HG03196 (cell line): ENCODE data around the gene HOXB8.

Experiments
- ATAC-seq: cut with Tn5 transposase; IDR thresholded peaks from one replicate; pipeline ENCODE4 v1.9.1; 2021; ENCODE audit not compliant: unreplicated experiment

The HOXB8 gene

DNA sequence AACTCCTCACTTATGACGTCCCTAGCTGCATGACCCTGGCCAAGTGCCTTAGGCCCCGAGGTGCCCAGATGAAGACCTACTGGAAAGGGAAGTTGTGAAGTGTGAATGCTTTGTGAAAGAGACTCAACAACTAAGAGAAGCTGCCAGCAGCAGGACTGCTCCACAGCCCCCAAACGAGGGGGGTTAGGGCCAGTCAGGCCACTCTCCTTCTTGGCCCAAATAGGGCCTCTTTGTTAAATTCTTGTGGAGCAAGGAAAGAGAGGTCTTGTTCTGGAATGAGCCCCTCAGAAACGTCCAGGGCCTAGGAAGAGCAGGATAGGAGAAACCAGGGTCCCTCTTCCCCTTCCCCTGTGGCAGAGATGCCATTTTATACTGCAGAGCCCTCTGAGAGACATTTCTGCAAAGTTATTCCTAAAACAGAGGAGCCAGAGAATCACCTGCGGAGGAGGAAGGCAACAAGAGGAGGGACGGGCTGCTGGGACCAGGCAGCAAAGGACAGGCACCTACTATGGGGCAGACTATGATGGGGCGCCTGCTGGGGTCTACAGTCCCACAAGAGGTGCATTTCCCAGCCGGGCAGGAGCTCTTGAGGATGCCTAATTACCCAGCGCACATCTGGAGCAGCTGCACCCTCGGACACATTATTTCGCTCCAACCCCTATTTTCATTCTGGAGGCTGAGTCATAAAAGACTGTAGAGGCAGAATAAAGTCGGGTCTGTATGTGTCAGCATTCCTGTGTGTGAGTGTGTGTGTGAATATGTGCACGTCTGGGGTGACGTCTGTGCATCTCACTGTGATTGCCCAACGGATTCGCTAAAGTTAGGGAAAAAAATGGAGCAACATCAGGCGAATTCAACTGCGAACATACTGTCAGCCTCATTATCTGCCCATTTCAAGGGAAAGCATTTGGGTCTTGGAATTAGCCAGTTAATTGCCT lies 22.5 kb upstream of the HOXB8 start:
- no peak for ATAC-seq

DNA sequence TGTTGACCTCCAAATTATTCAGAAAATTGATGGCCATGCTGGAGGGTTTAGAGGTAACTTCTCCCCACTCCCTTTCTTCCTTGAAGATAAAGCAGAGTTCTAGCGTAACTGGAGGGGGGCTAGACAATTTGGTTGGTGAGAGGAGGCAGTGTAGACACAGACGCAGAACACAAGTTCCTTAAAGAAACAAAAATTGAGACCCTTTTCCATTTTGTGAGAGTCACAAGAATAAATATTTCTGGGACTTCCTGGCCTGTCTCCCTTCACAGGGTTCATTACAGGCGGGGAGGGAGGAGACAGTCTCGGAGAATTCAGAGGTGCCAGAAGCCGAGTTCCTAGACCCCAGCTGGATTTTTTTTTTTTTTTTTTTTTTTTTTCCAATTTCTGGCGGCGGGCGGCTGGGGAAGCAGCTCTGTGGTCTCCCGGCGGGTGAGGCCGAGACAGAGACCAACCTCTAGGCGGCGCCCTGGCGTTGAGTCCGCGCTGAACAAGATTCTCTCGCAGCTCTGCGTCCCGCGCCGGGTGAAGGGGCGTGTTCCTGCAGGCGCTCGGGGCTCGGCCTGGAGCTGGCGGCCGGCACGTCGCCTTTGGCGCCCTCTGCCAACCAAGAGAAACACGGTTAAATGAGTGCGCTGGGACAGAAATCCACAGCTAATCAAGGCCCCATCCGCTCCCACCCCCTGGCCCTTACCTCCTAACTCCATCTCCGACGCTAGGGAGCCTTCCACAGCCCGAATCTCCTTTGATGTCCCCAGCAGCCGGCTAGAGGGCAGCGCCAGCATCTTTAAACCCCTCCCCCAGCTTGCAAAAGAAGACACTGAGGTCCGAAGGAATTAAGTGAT lies 21.3 kb upstream of the HOXB8 start:
- no peak for ATAC-seq

DNA sequence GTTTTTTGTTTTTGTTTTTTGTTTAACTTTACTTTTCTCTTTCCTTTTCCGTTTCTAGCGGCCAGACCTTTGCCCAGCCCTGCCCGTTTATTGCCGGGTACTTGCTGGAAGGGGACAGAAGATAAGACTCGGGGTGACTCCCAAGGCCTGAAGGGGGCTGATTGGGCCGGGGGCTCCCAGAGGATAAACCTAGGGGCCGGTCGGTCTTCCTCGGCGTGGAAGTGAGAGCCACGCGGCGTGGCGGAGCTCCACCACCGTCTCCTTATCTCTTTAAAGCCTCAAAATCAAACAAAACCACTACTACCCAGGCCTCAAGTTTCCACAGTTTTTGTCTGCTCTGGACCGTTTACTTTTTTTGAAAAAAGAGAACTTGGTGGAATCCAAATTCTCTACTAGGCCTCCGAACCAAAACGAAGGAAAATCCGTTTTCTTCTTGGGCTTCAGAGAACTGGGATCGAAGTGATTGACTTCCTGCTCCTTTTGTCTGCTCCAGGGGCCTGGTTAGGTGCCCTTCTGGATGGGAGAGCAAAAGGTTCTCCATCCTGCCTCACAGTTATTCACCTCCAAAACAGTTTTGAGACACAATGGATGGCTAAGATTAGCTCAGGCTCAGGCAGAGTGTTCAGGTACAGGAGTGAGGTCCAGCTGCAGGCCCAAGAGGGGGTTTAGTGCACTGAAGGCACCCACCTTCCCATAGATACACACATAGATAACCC lies 19.6 kb upstream of the HOXB8 start:
- no peak for ATAC-seq

DNA sequence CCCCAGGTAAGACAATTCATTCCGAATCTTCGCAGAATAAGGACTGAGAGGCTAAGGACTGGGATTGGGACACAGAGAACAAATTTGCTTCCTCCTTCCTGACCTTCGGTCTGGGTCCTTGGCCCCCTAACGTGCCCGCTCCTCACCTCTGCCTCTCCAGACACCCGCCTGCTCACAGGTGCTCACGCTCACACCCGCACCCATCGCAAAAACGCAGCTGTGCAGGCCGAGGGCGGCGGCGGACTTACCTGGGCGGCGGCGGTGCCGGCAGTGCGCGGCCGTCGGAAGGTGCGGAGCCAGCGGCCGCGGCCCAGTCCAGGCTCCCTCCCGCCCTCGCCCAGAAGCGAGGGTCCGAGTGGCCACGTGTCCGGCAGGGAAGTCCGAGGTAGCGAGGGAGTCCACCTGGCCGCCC lies 18.2 kb upstream of the HOXB8 start:
- no peak for ATAC-seq

DNA sequence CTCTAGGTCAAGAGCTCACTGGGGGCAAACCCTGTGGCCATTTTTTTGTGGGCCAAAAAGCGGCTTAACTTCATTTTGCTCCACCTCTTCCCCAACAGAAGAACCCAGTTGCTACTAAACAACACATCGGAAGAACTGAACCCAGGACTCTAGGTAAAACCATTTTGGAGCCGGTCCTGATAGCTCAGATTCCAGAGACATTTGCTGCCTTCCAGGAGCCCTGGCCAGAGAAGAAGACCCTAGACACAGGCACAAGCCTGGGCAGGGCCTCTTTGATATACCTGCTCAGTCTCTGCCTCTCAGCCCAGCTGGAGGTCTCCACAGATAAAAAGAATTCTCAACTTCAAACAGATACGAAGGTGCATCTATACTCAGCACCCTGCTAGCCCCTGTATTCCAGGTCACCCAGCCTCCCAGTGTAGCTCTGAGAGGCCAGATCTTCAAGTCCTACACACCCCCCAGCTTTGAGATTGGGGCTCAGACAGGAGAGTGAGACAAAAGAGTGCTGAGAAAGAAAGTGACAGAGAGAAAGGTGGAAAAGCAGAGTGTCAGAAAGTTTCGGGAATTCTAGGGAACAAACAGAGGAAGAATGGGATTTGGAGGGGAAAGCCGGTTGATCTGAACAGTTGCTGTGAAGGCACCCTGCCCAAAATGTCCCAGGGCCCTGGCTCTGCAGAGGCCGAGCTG lies 17.6 kb upstream of the HOXB8 start:
- ATAC-seq = no peak

DNA sequence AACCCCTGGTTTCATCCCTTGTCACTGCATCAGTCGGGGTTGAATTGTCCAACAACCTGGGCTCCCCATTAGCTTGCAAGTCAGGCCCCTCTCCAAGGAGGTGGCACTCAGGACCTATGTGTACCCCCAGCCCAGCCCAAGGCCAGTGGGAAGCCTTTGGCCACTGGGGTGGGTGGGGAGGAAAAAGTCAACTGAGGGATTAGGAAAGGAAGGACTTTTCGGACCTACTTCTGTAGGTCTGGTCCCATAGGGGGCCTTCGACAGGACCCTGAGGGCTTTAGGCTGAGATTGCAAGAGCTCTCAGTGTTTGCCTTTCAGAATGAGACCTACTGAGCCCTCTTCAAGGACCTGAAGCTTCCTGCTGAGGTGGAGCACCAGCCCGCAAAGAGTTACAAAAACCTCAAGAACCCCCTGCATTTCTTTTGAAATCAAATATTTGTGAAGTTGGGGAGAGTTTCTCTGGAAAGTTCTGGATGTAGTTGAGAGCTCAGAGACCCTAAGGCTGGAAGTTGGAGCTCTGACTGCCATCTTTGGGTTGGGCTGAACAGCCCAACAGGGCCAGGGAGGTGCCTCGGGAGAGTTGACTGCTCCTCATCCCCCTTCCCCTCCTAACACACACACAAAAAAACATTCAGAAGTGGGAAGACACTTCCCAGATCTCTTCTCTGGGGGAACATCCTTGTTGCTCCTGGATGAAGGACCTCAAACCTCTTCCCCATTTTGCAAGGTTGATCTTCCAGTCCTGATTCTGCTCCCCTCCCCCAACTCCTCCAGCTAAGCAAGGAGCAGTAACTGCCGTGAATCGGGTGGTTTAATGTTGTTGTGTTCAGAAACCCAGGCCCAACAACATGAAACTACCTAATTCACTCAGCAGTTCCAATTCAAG lies 16.8 kb upstream of the HOXB8 start:
- ATAC-seq = no peak

DNA sequence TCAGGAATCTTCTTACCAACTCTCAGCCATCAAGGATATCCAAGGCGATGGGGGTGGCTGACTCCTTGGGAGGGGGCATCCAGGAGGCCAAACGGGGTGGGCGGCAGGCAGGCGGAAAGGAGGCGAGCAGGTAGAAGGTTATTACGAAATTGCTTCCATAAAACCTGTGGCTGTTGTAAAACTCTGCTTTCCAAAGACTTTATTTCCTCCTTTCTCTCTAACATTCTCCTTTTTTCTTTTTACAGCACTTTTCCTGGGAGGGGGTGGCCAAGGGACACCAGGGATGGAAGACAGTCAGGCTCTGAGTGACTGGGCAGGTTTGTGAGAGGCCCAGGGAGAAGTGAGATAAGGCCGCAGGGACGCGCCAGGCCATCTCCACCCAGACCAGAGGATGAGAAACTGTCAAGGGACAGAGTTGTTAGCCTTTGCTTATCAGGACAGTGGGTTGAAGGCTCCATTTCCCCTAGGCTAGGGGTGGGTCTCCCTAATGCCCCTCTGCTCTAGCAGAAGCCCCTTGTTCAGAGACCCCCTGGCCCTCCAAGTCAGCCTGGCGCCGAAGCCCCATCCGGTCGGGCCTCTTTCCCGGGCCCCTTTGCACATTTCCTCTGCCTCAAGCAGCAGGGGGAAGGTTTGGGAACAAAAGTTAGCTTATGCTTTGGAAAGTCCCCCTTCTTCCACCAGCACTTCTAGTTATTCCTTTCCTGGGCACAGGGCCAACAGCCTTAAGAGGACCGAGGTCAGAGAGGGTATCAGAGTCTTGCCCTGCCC lies 16.0 kb upstream of the HOXB8 start:
- ATAC-seq = no peak

DNA sequence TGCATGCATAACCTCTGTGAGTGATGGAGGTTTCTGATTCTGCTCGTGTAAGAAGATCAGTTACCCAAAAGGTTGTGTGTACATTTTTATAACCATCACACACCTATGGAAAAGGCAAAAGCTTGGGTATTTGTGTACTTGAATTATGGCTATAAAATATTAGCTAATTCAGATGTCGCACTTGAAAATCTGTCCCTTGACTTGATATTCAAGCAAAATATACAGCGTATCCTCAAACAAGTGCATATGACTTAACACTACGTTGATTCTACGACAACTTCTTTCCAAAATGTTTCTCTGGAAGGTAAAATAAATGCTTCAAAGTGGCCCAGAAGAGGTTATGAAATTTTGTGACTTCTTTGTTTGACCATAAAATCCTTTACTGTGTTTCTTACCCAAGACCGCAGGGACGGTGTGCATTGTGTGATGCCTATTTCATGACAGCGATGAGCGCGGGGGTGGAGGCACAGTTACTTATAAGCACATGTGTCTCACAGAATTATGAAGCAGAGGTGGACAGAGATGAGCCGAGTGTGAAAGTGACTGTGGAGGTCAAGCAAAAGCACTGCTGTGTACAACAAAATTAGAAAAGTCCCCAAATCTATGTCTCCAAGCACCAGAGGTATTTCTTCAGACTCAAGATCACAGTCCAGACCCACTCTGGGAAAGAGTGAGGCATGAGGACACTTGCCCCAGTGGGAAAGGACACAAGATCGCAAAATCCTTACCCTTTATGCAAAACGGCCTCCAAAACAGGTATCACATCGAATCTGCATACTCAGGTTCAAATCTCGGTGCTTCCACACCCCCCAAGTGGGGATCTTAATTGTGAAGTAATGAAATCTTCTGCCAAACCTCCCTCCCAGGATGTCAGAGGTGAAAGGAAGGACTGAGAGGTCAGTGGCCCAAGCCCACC lies 15.2 kb upstream of the HOXB8 start:
- no peak for ATAC-seq

DNA sequence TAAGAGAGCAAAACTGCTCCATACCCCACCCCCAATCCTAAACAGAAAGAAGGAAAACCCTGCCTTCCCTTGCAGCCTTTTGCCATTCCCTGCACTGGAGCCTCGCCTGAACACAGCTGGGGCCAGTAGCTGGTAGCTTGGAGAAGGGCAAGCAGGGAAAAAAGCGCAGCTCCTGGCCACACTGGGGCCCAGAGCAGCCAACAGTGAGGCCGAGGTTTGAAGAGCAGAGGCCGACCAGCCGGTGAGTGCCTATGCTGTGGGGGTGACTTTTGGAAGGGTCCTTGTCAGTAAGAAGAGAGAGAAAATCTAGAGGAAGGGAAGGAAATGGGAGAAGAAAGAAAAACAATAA lies 14.3 kb upstream of the HOXB8 start:
- no peak for ATAC-seq

DNA sequence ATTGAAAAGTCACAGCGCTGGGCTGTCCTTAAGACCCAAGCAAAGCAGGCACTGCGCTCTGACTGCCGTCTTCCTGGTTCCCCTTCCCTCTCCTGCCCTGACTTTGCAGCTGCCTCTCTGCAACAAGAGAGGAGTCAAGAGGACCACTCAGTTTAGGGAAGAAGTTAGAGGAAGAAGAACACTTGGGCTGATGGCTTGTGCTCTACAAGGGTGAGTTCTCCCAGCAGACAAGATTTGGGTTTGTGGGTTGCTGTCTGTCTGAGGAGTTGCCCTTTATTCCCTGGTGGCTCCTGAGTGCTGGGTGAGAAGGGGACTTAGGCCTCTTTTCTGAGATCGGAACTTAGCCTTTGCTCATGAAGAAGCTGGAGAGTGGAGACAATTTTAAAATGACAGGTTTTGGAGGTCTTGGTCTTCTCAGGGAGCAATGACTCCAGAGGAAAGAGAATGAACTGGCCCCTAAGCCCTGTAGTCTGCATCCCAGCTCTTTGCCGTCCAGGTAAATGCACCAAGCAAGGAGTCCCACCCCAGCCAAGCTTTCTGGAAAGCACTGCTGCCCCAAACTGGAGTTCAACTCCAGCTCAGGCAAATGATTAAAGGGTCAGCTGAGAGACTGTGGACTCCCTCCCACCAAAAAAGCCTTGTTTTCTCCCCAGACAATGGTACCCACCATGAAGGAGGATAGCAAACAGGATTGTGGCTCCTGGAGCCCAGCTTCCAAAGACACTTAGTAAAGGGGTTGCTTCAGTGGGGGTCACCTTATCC lies 13.7 kb upstream of the HOXB8 start:
- ATAC-seq = no peak

DNA sequence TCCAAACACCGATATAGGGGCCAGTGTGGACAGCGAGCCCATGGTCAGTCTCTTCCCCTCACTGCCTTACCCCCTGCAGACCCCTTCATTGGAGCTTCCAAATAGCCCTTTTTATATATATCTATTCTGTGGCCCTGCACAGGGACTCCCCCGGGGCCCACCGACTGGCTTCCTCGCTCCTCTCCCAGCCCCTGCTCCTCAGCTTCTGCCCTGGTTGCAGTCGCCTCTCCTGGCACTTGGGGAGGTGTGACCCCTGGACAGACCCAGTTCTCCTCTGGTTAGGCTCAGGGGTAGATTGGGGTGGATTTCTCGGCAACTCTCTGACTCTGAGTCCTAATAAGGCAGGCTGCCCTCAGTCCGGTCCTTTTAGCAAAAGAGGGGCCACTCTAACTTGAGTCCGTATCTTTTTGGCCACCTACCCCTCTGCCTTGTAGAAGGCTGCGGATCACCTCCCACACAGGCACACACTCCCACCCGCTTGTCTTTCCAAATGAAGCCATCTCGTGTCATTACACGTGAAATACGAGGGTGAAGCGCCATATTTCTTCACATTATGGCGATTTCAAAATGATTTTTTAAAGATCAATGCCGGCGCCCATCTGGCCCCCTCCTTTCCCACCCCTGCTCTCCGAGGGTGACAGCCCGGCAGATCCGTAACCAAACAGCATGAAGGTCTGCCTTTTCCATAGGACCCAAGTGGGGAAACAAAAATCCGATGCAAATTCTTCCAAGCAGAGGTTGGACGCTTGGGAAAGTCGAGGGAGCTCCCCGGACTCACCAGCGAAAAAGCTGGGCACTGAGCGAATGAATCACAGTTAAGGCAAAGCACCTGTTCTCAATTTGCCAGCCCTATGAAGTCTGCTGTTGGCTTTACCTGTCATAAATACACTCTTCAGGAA lies 12.8 kb upstream of the HOXB8 start:
- ATAC-seq = no peak

DNA sequence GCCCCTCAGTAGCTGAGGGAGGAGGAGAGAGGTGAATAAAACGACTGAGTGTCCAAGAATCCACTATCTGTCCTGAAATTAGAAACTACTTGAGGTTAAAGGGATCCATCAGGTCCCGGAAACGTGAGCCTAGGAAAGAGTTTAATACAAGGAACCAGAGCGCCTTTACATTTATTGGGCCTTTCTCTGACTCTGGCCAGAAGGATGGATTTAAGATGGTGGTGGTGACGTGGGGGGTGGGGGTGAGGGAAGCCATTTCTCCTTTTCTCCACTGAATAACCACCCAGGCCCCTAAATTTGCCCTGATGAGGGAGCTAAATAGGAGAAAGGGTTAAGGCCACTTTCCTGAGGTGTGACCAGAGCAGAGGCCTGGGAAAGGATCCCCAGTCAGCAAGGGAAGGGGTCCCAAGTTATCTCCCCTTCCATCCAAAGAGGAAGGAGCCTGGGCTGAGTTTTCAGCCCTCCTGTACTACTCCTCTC lies 12.1 kb upstream of the HOXB8 start:
- ATAC-seq = no peak

DNA sequence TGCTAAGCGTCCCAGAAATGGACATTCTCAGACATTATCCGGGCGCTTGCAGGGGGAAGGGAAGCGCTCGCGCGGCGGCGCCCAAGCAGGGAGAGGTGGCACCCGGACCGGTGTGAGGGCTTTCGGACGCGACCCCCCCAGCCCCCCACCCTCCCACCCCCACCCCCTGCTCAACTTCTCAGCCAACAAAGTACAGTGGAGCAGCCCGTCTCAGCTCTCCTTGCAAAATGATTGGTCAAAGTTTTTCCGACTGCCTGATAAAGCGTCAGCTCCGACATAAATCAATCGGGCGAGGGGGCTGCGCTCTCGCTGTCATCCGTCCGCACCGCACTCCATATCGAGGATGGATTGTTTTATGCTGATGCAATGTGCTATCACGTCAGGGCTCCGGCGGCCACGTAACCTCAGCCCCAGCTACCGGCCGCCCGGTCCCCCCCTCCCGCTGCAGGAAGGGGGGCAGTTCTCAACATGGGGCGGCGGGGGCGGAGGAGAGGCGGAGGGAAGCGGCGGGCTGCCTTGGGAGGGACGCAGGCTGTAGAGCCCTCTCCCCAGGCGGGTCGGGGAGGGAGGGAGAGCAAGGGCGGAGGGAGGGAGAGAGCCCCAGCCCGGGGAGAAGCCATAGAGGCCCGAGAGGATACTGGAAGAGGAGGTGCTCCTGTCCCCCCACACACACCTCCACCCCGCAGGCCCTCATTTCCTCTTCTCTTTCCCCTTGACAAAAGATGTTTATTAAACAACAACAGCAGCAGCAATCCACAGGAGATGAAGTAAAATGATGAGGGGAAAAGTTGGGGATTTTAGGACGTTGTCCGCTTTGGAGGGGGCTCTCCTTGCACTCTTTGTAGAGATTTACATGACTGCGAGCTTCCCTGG lies 11.4 kb upstream of the HOXB8 start, which contains the start of gene HOXB9:
TSS of gene HOXB9 (minus strand) at position 114 of the 873 bp plus-strand sequence. CDS start at position 25, 89 bp downstream.
- ATAC-seq = no peak

DNA sequence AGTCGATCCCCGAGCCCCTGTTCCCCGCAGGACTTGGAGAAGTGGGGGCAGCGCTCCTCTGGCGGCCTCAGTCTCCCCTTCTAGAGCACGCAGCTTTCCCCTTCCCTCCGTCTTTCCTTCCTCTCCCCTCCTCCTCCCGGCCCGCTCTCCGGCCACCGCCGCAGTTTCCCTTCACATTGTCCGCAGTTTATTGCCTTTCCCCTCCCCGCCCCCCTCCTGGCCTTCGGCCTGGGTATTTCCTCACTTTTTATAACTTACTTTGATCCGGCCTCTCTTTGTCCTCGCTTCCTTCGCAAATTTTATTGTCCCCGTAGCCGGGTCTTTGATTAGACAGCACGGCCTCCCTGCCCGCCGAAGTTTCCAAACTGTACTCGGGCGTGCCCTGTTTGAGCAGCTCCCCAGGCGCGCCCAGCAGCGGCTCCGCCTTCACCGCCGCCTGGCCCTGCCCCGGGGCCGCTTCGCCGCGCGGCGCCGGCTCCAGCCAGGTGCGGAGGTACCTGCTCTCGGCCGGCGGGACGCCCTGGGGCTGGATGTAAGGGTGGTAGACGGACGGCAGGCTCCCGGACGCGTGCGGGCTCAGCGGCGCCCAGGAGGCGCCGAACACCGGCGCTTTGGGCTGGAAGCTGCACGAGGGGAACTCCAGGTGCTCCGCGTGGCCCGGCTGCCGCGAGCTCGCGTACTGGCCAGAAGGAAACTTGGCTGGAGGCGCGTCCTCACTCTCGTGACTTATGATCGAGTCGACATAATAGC lies 10.6 kb upstream of the HOXB8 start:
- ATAC-seq = no peak
